Body of pancreas (tissue), 4 donors: Measurements from ENCODE around the gene SLC66A3. TPM values are rescaled to one million over a fixed set of nuclear protein-coding genes. Genes with fewer than 3 reads are reported as not detected.

ENCODE experiments used
- ATAC-seq: fragments of 150-250 bp; one replicate; pipeline ENCODE4 v1.9.1; 2016
- DNase-seq, 4 donors: peaks; one replicate each; pipeline ENCODE4 v3.0.0-alpha.2; 2019
- H3K27ac ChIP-seq, 4 donors: fragments of 200-600 bp; sonication (generic); 1 replicate in 3 of 4; 2 replicates in 1 of 4; pipeline versions ENCODE4 v1.5.1 to v1.6.1; 2016 to 2019; ENCODE audit warnings: mild to moderate bottlenecking in 1 of 4, mixed read lengths in 1 of 4, moderate library complexity in 1 of 4
- H3K27me3 ChIP-seq, 2 donors: fragments of 200-600 bp; sonication (generic); one replicate each; pipeline ENCODE4 v1.6.0; 2016; ENCODE audit warnings: mild to moderate bottlenecking in 1 of 2
- H3K36me3 ChIP-seq, 2 donors: fragments of 200-600 bp; sonication (generic); replicated peaks in 1 of 2; 2 replicates each; pipeline ENCODE4 v1.5.1; 2016; ENCODE audit warnings: low read depth in 2 of 2; ENCODE audit not compliant: insufficient read depth in 1 of 2
- H3K4me1 ChIP-seq: fragments of 200-600 bp; sonication (generic); one replicate; pipeline ENCODE4 v1.6.0; 2016
- H3K4me3 ChIP-seq, 2 donors: fragments of 200-600 bp; sonication (generic); 1 replicate in 1 of 2; 2 replicates in 1 of 2; pipeline ENCODE4 v1.5.1; 2016 to 2019
- H3K9me3 ChIP-seq, 3 donors: fragments of 200-600 bp; sonication (generic); 1 replicate in 2 of 3; 2 replicates in 1 of 3; pipeline ENCODE4 v1.5.1; 2016
- POLR2A ChIP-seq, 3 donors: fragments of 450-650 bp; IDR thresholded peaks; one replicate each; pipeline ENCODE4 v1.6.1; 2016; ENCODE audit warnings: antibody characterized with exemption in 3 of 3, mild to moderate bottlenecking in 2 of 3
- WGBS, 2 donors: methylation state at CpG; one replicate each; pipeline ENCODE4 v1.1.5; 2017; 5-methylcytosine and 5-hydroxymethylcytosine counted together
- intact Hi-C: fragments of 100-400 bp; cut with DNase I; formaldehyde crosslinking; loops from one replicate; pipeline ENCODE4 v1.15.1; 2023
- total RNA-seq, 2 donors: library from RNA; depleted of rRNA; stranded (reverse); fragments of >200 nt; gene quantifications; one replicate each; pipeline ENCODE4 v1.1.0, GENCODE V29; 2016
- TF ChIP-seq, protein P1 (sequence below), 7 experiments: fragments of 450-650 bp in 4 of 7; fragments of 200-600 bp in 3 of 7; sonication (generic) in 3 of 7; IDR thresholded peaks; one replicate each; pipeline ENCODE4 v1.5.1; 2016 to 2019; ENCODE audit warnings: antibody characterized with exemption in 7 of 7

The SLC66A3 gene
- total RNA-seq, 2 donors from 2014 or later = 28.0 to 38.2 TPM

DNA sequence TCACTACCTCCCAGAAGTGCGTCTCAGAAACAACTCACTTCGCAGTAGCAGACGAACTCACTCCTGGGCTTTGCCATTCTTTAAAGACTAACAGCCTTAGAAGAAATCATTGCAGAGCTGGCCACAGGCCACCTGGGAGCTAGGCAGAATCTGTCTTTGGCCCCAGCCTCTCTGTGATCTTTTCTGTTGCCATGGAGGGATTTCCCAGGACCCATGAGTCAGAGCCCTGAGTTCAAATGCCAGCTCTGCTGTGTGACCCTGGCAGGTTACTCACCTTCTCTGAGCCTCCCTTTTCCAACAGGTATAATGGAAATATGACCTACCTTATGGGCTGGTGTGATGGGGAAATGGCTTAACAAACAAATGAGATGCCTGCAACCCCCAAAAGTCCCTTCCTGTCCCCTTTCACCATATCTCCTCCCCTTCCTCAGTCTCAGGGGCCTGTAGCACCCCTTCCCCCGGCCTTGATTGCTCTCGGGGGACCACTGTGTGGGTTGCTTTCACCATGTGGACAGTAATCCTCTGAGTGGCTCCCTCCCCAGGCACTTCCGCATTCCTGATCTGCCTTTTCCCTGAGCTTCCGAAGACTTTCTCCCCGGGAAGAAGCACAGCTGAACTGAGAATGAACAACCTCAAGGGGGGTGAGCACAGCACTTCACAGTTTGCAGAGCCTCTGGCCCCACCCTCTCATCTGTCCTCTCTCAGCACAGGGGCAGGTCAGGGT lies 34.0 kb upstream of the SLC66A3 start:
- ATAC-seq (no peak), DNase-seq (no peak)
- Histone ChIP-seq H3K27me3 (no peaks in the 10 kb centered on the region), H3K4me1 (peaks cover 6% of the 10 kb centered on the region), H3K36me3 (no peaks in the 10 kb centered on the region), H3K4me3 (no peak overlapping the region), H3K27ac (no peak overlapping the region), H3K9me3 (no peaks in the 10 kb centered on the region)
- TF ChIP-seq POLR2A (IDR thresholded peaks at IDR 0.05) = no peak
- TF ChIP-seq, protein P1, sequence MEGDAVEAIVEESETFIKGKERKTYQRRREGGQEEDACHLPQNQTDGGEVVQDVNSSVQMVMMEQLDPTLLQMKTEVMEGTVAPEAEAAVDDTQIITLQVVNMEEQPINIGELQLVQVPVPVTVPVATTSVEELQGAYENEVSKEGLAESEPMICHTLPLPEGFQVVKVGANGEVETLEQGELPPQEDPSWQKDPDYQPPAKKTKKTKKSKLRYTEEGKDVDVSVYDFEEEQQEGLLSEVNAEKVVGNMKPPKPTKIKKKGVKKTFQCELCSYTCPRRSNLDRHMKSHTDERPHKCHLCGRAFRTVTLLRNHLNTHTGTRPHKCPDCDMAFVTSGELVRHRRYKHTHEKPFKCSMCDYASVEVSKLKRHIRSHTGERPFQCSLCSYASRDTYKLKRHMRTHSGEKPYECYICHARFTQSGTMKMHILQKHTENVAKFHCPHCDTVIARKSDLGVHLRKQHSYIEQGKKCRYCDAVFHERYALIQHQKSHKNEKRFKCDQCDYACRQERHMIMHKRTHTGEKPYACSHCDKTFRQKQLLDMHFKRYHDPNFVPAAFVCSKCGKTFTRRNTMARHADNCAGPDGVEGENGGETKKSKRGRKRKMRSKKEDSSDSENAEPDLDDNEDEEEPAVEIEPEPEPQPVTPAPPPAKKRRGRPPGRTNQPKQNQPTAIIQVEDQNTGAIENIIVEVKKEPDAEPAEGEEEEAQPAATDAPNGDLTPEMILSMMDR (IDR thresholded peaks at IDR 0.05) = no peak
- 47 to 56% methylated on average over 8 of the region's 8 CpGs for WGBS, 2 donors
- intact Hi-C loops = no loop called here

DNA sequence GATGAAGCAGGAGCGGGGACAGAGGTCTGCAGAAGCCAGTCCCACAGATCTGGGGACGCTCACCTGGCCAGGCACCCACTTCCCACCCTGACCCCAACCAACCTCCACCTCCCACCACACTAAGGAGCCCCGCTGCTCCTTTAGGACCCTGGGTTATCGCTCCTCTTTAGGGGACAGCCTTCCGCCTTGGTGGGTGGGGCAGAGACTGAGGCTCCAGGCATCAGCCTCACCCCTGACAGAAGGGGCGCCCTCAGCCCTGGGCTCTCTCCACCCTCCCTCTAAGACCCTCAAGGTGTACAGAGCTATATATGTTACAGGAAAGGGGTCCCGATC lies 33.5 kb upstream of the SLC66A3 start:
- Histone ChIP-seq H3K9me3 (no peaks in the 10 kb centered on the region), H3K4me3 (no peak overlapping the region), H3K27me3 (no peaks in the 10 kb centered on the region), H3K36me3 (no peaks in the 10 kb centered on the region), H3K27ac (no peak overlapping the region), H3K4me1 (peaks cover 6% of the 10 kb centered on the region)
- DNase-seq (no peak), ATAC-seq (no peak)
- intact Hi-C loops = loop anchor here (2.0 kb wide), 1 partner anchor 287 kb away; no protein-coding TSS in a partner anchor
- TF ChIP-seq, protein P1 (IDR thresholded peaks at IDR 0.05) = no peak
- TF ChIP-seq POLR2A (IDR thresholded peaks at IDR 0.05) = no peak
- WGBS, 2 donors = 80 to 86% methylated on average over 7 of the region's 7 CpGs

DNA sequence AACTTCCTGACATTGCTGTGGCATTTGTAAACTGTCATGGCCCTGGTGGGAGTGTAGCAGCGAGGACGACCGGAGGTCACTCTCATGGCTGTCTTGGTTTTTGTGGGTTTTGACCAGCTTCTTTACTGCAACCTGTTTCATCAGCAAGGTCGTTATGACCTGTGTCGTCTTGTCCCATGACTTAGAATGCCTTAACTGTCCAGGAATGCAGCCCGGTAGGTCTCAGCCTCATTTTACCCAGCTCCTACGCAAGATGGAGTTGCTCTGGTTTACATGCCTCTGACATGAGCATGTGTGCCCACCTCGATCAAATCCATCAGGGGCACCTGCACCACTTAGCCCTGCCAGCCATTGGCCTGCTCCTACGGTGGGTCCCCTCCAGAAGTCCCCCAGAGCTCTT lies 32.9 kb upstream of the SLC66A3 start:
- Histone ChIP-seq H3K4me3 (no peak overlapping the region), H3K4me1 (peaks cover 6% of the 10 kb centered on the region), H3K27ac (no peak overlapping the region), H3K36me3 (no peaks in the 10 kb centered on the region), H3K9me3 (no peaks in the 10 kb centered on the region), H3K27me3 (no peaks in the 10 kb centered on the region)
- DNase-seq = no peak
- intact Hi-C loops = loop anchor here (2.0 kb wide), 1 partner anchor 288 kb away; no protein-coding TSS in a partner anchor
- ATAC-seq = no peak
- WGBS, 2 donors = 75 to 81% methylated on average over 9 of the region's 9 CpGs
- no peak for TF ChIP-seq POLR2A (IDR thresholded peaks at IDR 0.05)
- TF ChIP-seq, protein P1 (IDR thresholded peaks at IDR 0.05) = no peak

DNA sequence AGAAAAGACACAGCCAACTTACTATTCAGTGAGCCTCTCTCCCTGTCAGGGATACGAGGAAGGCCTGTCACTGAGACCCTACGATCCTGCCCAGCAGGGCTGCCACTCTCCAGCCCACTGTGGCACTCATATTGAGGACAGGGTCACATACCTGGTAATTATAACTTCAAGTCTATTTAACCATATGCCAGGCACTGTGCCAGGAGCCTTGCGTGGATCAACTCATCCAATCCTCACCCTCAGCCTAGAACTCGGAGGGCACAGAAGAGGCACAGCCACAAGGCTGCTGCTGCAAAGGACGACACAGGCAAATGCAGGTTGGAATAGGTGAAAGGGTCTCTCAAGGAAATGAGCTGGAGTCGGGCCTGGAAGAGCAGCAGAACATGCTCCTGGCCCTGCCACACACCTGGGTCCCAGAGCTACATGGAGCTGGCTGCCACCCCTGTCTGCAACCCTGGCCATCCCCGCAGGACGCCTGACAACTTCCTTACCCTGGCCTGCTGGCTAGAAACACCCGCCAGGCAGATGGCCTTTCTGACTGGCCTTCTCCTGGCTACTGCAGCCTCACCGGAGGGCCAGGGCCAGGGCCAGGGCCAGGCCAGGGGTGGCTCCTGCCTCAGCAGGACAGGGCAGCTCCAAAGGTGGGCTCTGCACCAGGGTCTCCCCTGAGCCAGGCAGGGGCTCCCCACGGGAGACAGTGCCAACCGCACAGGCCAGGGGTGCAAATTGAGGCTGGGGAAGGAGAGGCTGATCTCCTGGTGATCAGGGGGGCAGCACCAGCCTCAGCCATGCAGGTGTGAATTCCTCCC lies 32.1 kb upstream of the SLC66A3 start:
- H3K36me3 ChIP-seq = no peaks in the 10 kb centered on the region
- H3K27me3 ChIP-seq = no peaks in the 10 kb centered on the region
- DNase-seq = no peak
- H3K9me3 ChIP-seq = no peaks in the 10 kb centered on the region
- TF ChIP-seq, protein P1 (IDR thresholded peaks at IDR 0.05) = no peak
- TF ChIP-seq POLR2A (IDR thresholded peaks at IDR 0.05) = no peak
- no peak for ATAC-seq
- no peak overlapping the region for H3K27ac ChIP-seq
- intact Hi-C loops = loop anchor here (2.0 kb wide), 1 partner anchor 288 kb away; no protein-coding TSS in a partner anchor
- no peak overlapping the region for H3K4me3 ChIP-seq
- 84 to 89% methylated on average over 5 to 12 of the region's 12 CpGs for WGBS, 2 donors
- H3K4me1 ChIP-seq = peaks cover 6% of the 10 kb centered on the region
